Neural cell (in vitro differentiated cells): ENCODE data around the gene IL25. TPM values are rescaled to one million over a fixed set of nuclear protein-coding genes. Genes with fewer than 3 reads are reported as not detected.

Experiments used
- H2AFZ ChIP-seq: fragments of 200-600, 300-800 bp; sonication (generic), shearing (Covaris generic); 2 replicates; pipeline ENCODE4 v1.6.0; 2014; ENCODE audit warnings: low read depth, mild to moderate bottlenecking, antibody characterized with exemption, low read length, moderate library complexity
- H3F3A ChIP-seq: fragments of 200-600 bp; shearing (Covaris generic); 2 replicates; pipeline ENCODE4 v1.6.1; 2016; ENCODE audit warnings: mild to moderate bottlenecking, moderate library complexity, mixed read lengths, antibody characterized with exemption, low read length; ENCODE audit not compliant: insufficient read depth, poor library complexity, severe bottlenecking
- H3K27ac ChIP-seq: fragments of 200-600, 300-800 bp; sonication (generic), shearing (Covaris generic); 2 replicates; pipeline ENCODE4 v1.5.1; 2014; ENCODE audit warnings: mild to moderate bottlenecking, low read length, moderate library complexity
- H3K27me3 ChIP-seq: fragments of 300-800, 200-600 bp; sonication (generic), shearing (Covaris generic); 2 replicates; pipeline ENCODE4 v1.6.0; 2014; ENCODE audit warnings: mild to moderate bottlenecking, low read depth, low read length, moderate library complexity; ENCODE audit not compliant: insufficient read depth
- H3K36me3 ChIP-seq: fragments of 300-800, 200-600 bp; sonication (generic), shearing (Covaris generic); 2 replicates; pipeline ENCODE4 v1.5.1; 2014; ENCODE audit warnings: mild to moderate bottlenecking, antibody characterized with exemption, low read length, moderate library complexity; ENCODE audit not compliant: insufficient read depth
- H3K4me2 ChIP-seq: fragments of 300-800, 200-600 bp; sonication (generic), shearing (Covaris generic); 2 replicates; pipeline ENCODE4 v1.6.0; 2014; ENCODE audit warnings: mild to moderate bottlenecking, low read length
- H3K4me3 ChIP-seq: fragments of 300-800, 200-600 bp; sonication (generic), shearing (Covaris generic); 2 replicates; pipeline ENCODE4 v1.5.1; 2014; ENCODE audit warnings: mild to moderate bottlenecking, low read length, moderate library complexity
- H3K79me2 ChIP-seq: fragments of 200-600 bp; shearing (Covaris generic); replicated peaks from 2 replicates; pipeline ENCODE4 v1.6.0; 2014; ENCODE audit warnings: mild to moderate bottlenecking, low read length, moderate library complexity; ENCODE audit not compliant: insufficient read depth
- H3K9ac ChIP-seq: fragments of 300-800, 200-600 bp; sonication (generic), shearing (Covaris generic); 2 replicates; pipeline ENCODE4 v1.6.1; 2016; ENCODE audit warnings: mild to moderate bottlenecking, low read length, mixed read lengths
- H3K9me2 ChIP-seq: fragments of 200-600 bp; shearing (Covaris generic); 2 replicates; pipeline ENCODE4 v1.6.1; 2016; ENCODE audit warnings: mild to moderate bottlenecking, low read length, mixed read lengths; ENCODE audit not compliant: insufficient read depth
- H3K9me3 ChIP-seq: fragments of 200-600, 300-800 bp; sonication (generic), shearing (Covaris generic); 2 replicates; pipeline ENCODE4 v1.6.1; 2016; ENCODE audit warnings: mild to moderate bottlenecking, mixed run types, low read length, moderate library complexity, mixed read lengths
- H4K20me1 ChIP-seq: fragments of 200-600 bp; shearing (Covaris generic); 2 replicates; pipeline ENCODE4 v1.6.1; 2016; ENCODE audit warnings: mild to moderate bottlenecking, mixed run types; ENCODE audit not compliant: insufficient read depth
- EP300 ChIP-seq: fragments of 450-650 bp; conservative IDR thresholded peaks from 2 replicates; pipeline ENCODE4 v1.6.1; 2014; ENCODE audit warnings: antibody characterized with exemption, mild to moderate bottlenecking, moderate library complexity; ENCODE audit not compliant: poor library complexity, severe bottlenecking
- EZH2 ChIP-seq: fragments of 200-600, 300-800 bp; shearing (Covaris generic), sonication (generic); IDR thresholded peaks from 2 replicates; pipeline ENCODE4 v1.6.1; 2014; ENCODE audit warnings: antibody characterized with exemption, low read length, borderline replicate concordance, mild to moderate bottlenecking; ENCODE audit not compliant: insufficient read depth, poor library complexity, severe bottlenecking
- MXI1 ChIP-seq: fragments of 450-650 bp; conservative IDR thresholded peaks from 2 replicates; pipeline ENCODE4 v1.6.1; 2014; ENCODE audit warnings: antibody characterized with exemption, mild to moderate bottlenecking; ENCODE audit not compliant: poor library complexity, severe bottlenecking
- POLR2AphosphoS5 ChIP-seq: IDR thresholded peaks from 2 replicates; pipeline ENCODE4 v1.6.1; 2012
- RAD21 ChIP-seq: fragments of 450-650 bp; conservative IDR thresholded peaks from 2 replicates; pipeline ENCODE4 v1.6.1; 2014; ENCODE audit warnings: antibody characterized with exemption, mild to moderate bottlenecking, moderate library complexity
- SMC3 ChIP-seq: fragments of 450-650 bp; conservative IDR thresholded peaks from 2 replicates; pipeline ENCODE4 v1.6.1; 2014; ENCODE audit warnings: antibody characterized with exemption, mild to moderate bottlenecking, moderate library complexity; ENCODE audit not compliant: poor library complexity
- TAF1 ChIP-seq: IDR thresholded peaks from 2 replicates; pipeline ENCODE4 v1.6.1; 2012; ENCODE audit warnings: low read depth
- polyA plus RNA-seq: library from polyadenylated mRNA; depleted of rRNA; stranded (reverse); fragments of >200 nt; gene quantifications from 2 replicates; pipeline ENCODE4 v1.2.3, GENCODE V29; 2014
- TF ChIP-seq, protein P1 (sequence below): fragments of 450-650 bp; IDR thresholded peaks from 2 replicates; pipeline ENCODE4 v1.5.1; 2014; ENCODE audit warnings: antibody characterized with exemption, mild to moderate bottlenecking, moderate library complexity; ENCODE audit not compliant: poor library complexity, severe bottlenecking
- TF ChIP-seq, protein P2 (sequence below): IDR thresholded peaks from 2 replicates; pipeline ENCODE4 v1.6.1; 2012; ENCODE audit warnings: borderline replicate concordance

IL25 gene
- polyA plus RNA-seq, 1 donor from 2014 or later: not detected

DNA sequence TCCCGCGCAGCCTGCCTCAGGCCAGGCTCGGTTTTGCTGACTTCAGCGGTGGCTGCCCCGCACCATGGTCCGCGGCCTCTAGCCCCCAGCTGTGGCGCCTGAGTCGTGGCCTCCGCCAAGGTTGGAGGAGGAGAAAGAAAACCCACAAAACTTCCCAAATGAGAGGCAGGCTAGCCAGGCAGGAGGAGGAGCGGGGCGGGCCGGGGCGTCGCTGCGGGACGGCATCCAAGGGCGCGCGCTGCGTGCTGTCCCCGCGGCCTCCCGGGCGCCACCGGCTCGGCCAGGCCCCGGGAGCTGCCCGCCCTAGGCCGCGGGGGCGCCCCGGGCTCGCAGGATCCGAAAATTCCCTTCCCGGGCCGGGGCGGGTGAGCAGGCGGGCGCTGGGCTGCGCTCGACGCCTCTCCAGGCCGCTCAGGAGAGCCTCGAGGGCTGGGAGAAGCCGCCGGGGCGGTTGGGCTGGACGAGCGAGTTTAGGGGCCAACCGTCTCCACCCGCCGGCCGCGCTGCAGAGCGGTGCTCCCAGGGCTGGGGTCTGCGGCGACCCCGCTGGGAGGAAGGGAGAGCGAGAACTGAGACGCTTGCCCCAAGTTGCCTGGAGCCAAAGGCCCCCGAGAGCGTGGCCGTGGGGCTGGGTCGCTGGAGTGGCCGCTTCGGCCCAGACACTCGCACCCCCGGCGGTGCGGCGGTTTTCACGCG lies 7.4 kb upstream of the IL25 start, which contains the start of gene EFS:
Gene EFS, minus strand, starts transcription at position 137 of the 696 bp plus-strand sequence. CDS start 147 bp downstream, outside the sequence.
- Histone ChIP-seq H4K20me1 (no peaks in the 10 kb centered on the region), H3K27ac (peak within 1 kb of the TSS; percentile 13), H3K9me3 (no peaks in the 10 kb centered on the region), H3K9ac (peak within 1 kb of the TSS; percentile 39), H3K36me3 (no peaks in the 10 kb centered on the region), H3K79me2 (peaks cover 25% of the 10 kb centered on the region), H2AFZ (peak within 1 kb of the TSS; percentile 35), H3F3A (no peaks in the 10 kb centered on the region), H3K9me2 (no peaks in the 10 kb centered on the region), H3K27me3 (peaks cover 12% of the 10 kb centered on the region), H3K4me2 (no peak within 1 kb of the TSS), H3K4me3 (peak within 1 kb of the TSS; percentile 21)
- no peak for TF ChIP-seq POLR2AphosphoS5
- TF ChIP-seq SMC3: no peak
- no peak for TF ChIP-seq EP300
- no peak for TF ChIP-seq TAF1

DNA sequence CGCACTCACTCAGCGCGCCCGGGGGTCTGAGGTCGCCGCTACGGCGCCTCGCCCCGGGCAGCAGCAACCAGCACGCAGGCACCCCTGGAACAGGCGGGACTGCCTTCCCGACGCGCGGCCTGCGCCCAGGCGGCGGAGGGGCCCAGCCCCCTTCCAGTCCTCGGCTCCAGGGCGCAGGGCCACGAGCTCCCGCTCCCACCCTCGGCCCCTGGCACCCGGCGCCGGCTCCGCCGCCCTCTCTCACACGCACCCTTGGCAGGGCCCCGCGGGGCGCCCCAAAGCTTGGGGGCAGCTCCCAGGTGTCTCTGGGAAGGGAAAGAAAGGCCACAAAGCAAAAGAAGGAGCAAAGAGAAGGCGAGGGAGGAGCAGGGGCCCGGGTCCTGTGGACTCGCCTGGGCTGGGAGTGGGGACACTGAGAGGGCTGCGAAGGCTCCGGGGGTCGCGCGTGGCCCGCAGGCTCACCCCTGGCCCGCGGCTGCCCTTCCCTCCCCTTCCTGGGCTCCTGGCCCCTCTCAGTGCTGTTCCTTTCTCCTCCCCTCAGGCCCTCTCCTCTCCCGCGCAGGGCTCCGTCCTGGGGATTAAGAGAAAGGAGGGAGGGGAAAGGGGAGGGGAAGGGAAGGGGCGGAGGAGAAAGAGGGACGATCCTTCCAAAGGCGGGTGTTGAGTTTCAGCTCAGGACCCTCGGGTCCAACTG lies 6.7 kb upstream of the IL25 start:
- TF ChIP-seq SMC3 (no peak), EP300 (no peak), TAF1 (no peak), EZH2 (no peak), MXI1 (no peak), POLR2AphosphoS5 (no peak), RAD21 (no peak)
- TF ChIP-seq, protein P1, sequence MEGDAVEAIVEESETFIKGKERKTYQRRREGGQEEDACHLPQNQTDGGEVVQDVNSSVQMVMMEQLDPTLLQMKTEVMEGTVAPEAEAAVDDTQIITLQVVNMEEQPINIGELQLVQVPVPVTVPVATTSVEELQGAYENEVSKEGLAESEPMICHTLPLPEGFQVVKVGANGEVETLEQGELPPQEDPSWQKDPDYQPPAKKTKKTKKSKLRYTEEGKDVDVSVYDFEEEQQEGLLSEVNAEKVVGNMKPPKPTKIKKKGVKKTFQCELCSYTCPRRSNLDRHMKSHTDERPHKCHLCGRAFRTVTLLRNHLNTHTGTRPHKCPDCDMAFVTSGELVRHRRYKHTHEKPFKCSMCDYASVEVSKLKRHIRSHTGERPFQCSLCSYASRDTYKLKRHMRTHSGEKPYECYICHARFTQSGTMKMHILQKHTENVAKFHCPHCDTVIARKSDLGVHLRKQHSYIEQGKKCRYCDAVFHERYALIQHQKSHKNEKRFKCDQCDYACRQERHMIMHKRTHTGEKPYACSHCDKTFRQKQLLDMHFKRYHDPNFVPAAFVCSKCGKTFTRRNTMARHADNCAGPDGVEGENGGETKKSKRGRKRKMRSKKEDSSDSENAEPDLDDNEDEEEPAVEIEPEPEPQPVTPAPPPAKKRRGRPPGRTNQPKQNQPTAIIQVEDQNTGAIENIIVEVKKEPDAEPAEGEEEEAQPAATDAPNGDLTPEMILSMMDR: no peak
- TF ChIP-seq, protein P2, sequence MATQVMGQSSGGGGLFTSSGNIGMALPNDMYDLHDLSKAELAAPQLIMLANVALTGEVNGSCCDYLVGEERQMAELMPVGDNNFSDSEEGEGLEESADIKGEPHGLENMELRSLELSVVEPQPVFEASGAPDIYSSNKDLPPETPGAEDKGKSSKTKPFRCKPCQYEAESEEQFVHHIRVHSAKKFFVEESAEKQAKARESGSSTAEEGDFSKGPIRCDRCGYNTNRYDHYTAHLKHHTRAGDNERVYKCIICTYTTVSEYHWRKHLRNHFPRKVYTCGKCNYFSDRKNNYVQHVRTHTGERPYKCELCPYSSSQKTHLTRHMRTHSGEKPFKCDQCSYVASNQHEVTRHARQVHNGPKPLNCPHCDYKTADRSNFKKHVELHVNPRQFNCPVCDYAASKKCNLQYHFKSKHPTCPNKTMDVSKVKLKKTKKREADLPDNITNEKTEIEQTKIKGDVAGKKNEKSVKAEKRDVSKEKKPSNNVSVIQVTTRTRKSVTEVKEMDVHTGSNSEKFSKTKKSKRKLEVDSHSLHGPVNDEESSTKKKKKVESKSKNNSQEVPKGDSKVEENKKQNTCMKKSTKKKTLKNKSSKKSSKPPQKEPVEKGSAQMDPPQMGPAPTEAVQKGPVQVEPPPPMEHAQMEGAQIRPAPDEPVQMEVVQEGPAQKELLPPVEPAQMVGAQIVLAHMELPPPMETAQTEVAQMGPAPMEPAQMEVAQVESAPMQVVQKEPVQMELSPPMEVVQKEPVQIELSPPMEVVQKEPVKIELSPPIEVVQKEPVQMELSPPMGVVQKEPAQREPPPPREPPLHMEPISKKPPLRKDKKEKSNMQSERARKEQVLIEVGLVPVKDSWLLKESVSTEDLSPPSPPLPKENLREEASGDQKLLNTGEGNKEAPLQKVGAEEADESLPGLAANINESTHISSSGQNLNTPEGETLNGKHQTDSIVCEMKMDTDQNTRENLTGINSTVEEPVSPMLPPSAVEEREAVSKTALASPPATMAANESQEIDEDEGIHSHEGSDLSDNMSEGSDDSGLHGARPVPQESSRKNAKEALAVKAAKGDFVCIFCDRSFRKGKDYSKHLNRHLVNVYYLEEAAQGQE: no peak
- Histone ChIP-seq H3K9me2 (no peaks in the 10 kb centered on the region), H3K9me3 (no peaks in the 10 kb centered on the region), H4K20me1 (no peaks in the 10 kb centered on the region), H3K9ac (peak overlapping the region; percentile 16), H3K79me2 (peaks cover 25% of the 10 kb centered on the region), H3K4me3 (peak overlapping the region; percentile 21), H3K4me2 (no peak overlapping the region), H3K27me3 (peaks cover 12% of the 10 kb centered on the region), H3K36me3 (no peaks in the 10 kb centered on the region), H3F3A (no peaks in the 10 kb centered on the region), H3K27ac (no peak overlapping the region), H2AFZ (no peak overlapping the region)
